Right atrium auricular region (tissue), 2 donors: ENCODE data around the gene STOX1. TPM values are rescaled to one million over a fixed set of nuclear protein-coding genes. Genes with fewer than 3 reads are reported as not detected.

Experiments
- DNase-seq: peaks from one replicate; pipeline ENCODE4 v3.0.0-alpha.2; 2019; ENCODE audit warnings: low spot score
- H3K27ac ChIP-seq, 2 donors: fragments of 200-600 bp; sonication (generic); 1 replicate in 1 of 2; 2 replicates in 1 of 2; pipeline ENCODE4 v1.5.1; 2016 to 2019
- H3K27me3 ChIP-seq, 2 donors: fragments of 200-600 bp; sonication (generic); one replicate each; pipeline versions ENCODE4 v1.5.1 to v1.6.0; 2017 to 2019
- H3K36me3 ChIP-seq: fragments of 200-600 bp; sonication (generic); one replicate; pipeline ENCODE4 v1.5.1; 2016
- H3K4me1 ChIP-seq, 2 donors: fragments of 200-600 bp; sonication (generic); one replicate each; pipeline versions ENCODE4 v1.5.1 to v1.6.0; 2017 to 2019
- H3K4me3 ChIP-seq, 2 donors: fragments of 200-600 bp; sonication (generic); 1 replicate in 1 of 2; 2 replicates in 1 of 2; pipeline ENCODE4 v1.5.1; 2017 to 2019; ENCODE audit warnings: mild to moderate bottlenecking in 1 of 2, moderate library complexity in 1 of 2
- H3K9me3 ChIP-seq, 2 donors: fragments of 200-600 bp; sonication (generic); one replicate each; pipeline ENCODE4 v1.5.1; 2019
- CTCF ChIP-seq, 2 donors: fragments of 200-600 bp; sonication (generic); IDR thresholded peaks; one replicate each; pipeline ENCODE4 v1.5.1; 2019; ENCODE audit warnings: antibody characterized with exemption in 2 of 2
- total RNA-seq, 2 donors: library from RNA; depleted of rRNA; stranded (reverse); fragments of >200 nt; gene quantifications; one replicate each; pipeline ENCODE4 v1.1.0, GENCODE V29; 2016

Gene STOX1
- total RNA-seq, 2 donors from 2014 or later = 0.26 to 0.47 TPM

DNA sequence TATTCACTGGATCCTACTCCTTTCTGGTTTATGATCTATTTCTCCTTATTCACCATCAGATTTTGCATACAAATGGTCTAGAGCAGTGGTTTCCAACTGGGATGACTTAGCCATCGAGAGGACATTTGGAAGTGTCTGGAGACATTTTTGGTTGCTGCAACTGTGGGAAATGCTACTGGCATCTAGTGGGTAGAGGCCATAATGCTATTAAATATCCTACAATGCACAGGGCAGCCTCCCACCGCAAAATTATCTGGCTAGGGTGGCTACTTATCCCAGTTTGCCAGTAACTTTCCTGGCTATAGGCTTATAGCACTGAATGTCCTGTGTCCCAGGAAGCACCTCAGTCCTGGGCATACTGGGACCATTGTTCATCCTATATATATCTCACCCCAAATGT, 52.3 kb downstream of the STOX1 start:
- no peaks in the 10 kb centered on the region for H3K27me3 ChIP-seq
- H3K4me1 ChIP-seq = no peaks in the 10 kb centered on the region
- no peak for TF ChIP-seq CTCF (IDR thresholded peaks at IDR 0.05)
- no peak for DNase-seq
- no peak overlapping the region for H3K27ac ChIP-seq
- H3K36me3 ChIP-seq = no peaks in the 10 kb centered on the region
- no peak overlapping the region for H3K4me3 ChIP-seq
- H3K9me3 ChIP-seq = no peaks in the 10 kb centered on the region

DNA sequence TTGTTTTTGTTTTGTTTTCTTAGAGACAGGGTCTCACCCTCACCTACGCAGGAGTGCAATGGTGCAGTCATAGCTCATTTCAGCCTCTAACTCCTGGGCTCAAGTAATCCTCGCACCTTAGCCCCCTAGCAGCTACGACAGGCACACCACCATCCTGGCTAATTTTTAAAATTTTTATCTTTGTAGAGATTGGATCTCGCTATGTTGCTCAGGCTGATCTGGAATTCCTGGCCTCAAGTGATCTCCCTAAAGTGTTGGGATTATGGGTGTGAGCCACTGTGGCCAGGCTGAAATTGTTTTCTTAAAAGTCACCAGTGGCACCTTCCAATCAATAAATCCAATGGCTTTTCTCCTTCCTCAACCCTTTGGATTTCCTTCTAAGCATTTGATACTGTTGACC, 52.9 kb downstream of the STOX1 start:
- Histone ChIP-seq H3K27ac (no peak overlapping the region), H3K9me3 (no peaks in the 10 kb centered on the region), H3K4me1 (no peaks in the 10 kb centered on the region), H3K27me3 (no peaks in the 10 kb centered on the region), H3K36me3 (no peaks in the 10 kb centered on the region), H3K4me3 (no peak overlapping the region)
- TF ChIP-seq CTCF (IDR thresholded peaks at IDR 0.05) = no peak
- no peak for DNase-seq

- Histone ChIP-seq H3K4me1 (peaks cover 0 to 2% of the 10 kb centered on the region in 2 donors), H3K4me3 (no peak overlapping the region), H3K9me3 (no peaks in the 10 kb centered on the region), H3K27ac (no peak overlapping the region), H3K27me3 (no peaks in the 10 kb centered on the region), H3K36me3 (no peaks in the 10 kb centered on the region)
- DNase-seq = no peak
- no peak for TF ChIP-seq CTCF (IDR thresholded peaks at IDR 0.05)
Measured at GRCh38 chr10:68895041-68895440, 67.7 kb downstream of the STOX1 start.

DNA sequence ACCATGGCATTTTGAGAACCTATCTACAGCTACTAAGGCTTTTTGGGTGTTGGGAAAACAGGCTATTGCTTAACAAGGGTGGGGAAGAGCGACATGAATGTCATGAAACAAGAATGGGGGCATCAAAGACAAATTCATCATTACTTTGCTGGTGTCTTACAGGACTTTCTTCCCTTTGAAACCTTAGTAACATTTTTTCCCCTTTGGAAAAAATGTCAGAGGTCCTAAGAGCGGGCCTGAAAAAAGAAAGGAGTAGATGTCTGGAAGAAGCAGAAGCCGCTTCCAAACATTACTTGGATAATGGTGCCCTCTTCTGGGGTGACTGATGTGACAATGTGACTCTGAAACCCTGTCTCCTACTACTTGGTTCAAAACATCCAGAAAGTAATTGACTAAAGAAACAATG, 70.0 kb downstream of the STOX1 start:
- no peak overlapping the region for H3K4me3 ChIP-seq
- H3K4me1 ChIP-seq = peaks cover 0 to 10% of the 10 kb centered on the region in 2 donors
- no peaks in the 10 kb centered on the region for H3K27me3 ChIP-seq
- H3K36me3 ChIP-seq = no peaks in the 10 kb centered on the region
- peak in 1 of 2 donors; percentile 54 for TF ChIP-seq CTCF (IDR thresholded peaks at IDR 0.05)
- no peak for DNase-seq
- H3K9me3 ChIP-seq = no peaks in the 10 kb centered on the region
- H3K27ac ChIP-seq = no peak overlapping the region

GRCh38 chr10:68899186-68899745, 71.9 kb downstream of the STOX1 start:
- no peak for TF ChIP-seq CTCF (IDR thresholded peaks at IDR 0.05)
- DNase-seq = no peak
- Histone ChIP-seq H3K36me3 (no peaks in the 10 kb centered on the region), H3K27me3 (no peaks in the 10 kb centered on the region), H3K4me1 (peaks cover 0 to 19% of the 10 kb centered on the region in 2 donors), H3K27ac (no peak overlapping the region), H3K4me3 (no peak overlapping the region), H3K9me3 (no peaks in the 10 kb centered on the region)
